HepG2 (cell line): ENCODE data around the gene RIPK3. TPM values are rescaled to one million over a fixed set of nuclear protein-coding genes. Genes with fewer than 3 reads are reported as not detected.
A peak's percentile ranks its signal among the peaks of the same experiment; 100 is the strongest.

Source experiments
- ARHGAP35 ChIP-seq: sonication (generic); formaldehyde crosslinking; IDR thresholded peaks from 2 replicates; pipeline ENCODE4 v1.9.0; 2022; ENCODE audit warnings: mild to moderate bottlenecking, inconsistent platforms, moderate library complexity, missing genetic modification reagents, borderline replicate concordance
- ARNT ChIP-seq: fragments of 450-650 bp; IDR thresholded peaks from 2 replicates; pipeline ENCODE4 v1.6.1; 2017
- FLYWCH1 ChIP-seq: sonication (generic); formaldehyde crosslinking; IDR thresholded peaks from 2 replicates; pipeline ENCODE4 v1.8.1; 2023; ENCODE audit warnings: mild to moderate bottlenecking, missing genetic modification reagents
- KDM3A ChIP-seq: IDR thresholded peaks from 2 replicates; pipeline ENCODE4 v1.6.1; 2018; ENCODE audit warnings: low read depth, missing compliant biosample characterization
- KDM6A ChIP-seq: IDR thresholded peaks from 2 replicates; pipeline ENCODE4 v1.6.1; 2016; ENCODE audit warnings: low read depth
- ZBTB44 ChIP-seq: sonication (generic); formaldehyde crosslinking; IDR thresholded peaks from 2 replicates; pipeline ENCODE4 v1.4.0; 2020; ENCODE audit warnings: missing genetic modification reagents
- ZNF224 ChIP-seq: sonication (generic); formaldehyde crosslinking; IDR thresholded peaks from 2 replicates; pipeline ENCODE4 v1.5.0; 2020; ENCODE audit warnings: mild to moderate bottlenecking, missing genetic modification reagents
- ZNF232 ChIP-seq: sonication (generic); formaldehyde crosslinking; IDR thresholded peaks from 2 replicates; pipeline ENCODE4 v1.4.0; 2020; ENCODE audit warnings: missing genetic modification reagents, borderline replicate concordance
- ZNF432 ChIP-seq: sonication (generic); formaldehyde crosslinking; IDR thresholded peaks from 2 replicates; pipeline ENCODE4 v1.5.0; 2020; ENCODE audit warnings: missing genetic modification reagents, mild to moderate bottlenecking, borderline replicate concordance
- ZNF713 ChIP-seq: sonication (generic); formaldehyde crosslinking; IDR thresholded peaks from 2 replicates; pipeline ENCODE4 v1.4.0; 2020; ENCODE audit warnings: mild to moderate bottlenecking, missing genetic modification reagents
- ZSCAN9 ChIP-seq: IDR thresholded peaks from 2 replicates; pipeline ENCODE4 v1.6.1; 2016; ENCODE audit warnings: borderline replicate concordance
- polyA plus RNA-seq, 8 experiments: library from polyadenylated mRNA; depleted of rRNA in 3 of 8; stranded (reverse) in 7 of 8; unstranded in 1 of 8; fragments of >200 nt; fragmentation: Illumina TruSeq in 4 of 8; extraction: Trizol in 4 of 8; gene quantifications; 2 replicates each; pipeline versions ENCODE4 v1.2.1 to v1.2.3, GENCODE V29; 2011 to 2016; ENCODE audit warnings: low read depth in 4 of 8, missing spikeins in 1 of 8, mixed read lengths in 1 of 8; ENCODE audit not compliant: insufficient read depth in 1 of 8
- total RNA-seq, 5 experiments: library from RNA; depleted of rRNA; stranded (reverse); fragments of >200 nt; fragmentation: Illumina TruSeq; extraction: Trizol; gene quantifications; 2 replicates each; pipeline ENCODE4 v1.2.3, GENCODE V29; 2016; ENCODE audit warnings: low read depth in 1 of 5
- TF ChIP-seq, protein P1 (sequence below): sonication (generic); formaldehyde crosslinking; IDR thresholded peaks from 2 replicates; pipeline ENCODE4 v1.9.0; 2021; ENCODE audit warnings: missing genetic modification reagents, mild to moderate bottlenecking, borderline replicate concordance
- TF ChIP-seq, protein P2 (sequence below): sonication (generic); formaldehyde crosslinking; IDR thresholded peaks from 2 replicates; pipeline ENCODE4 v1.8.0; 2023; ENCODE audit warnings: mild to moderate bottlenecking, missing genetic modification reagents
- TF ChIP-seq, protein P3 (sequence below): sonication (generic); formaldehyde crosslinking; IDR thresholded peaks from 2 replicates; pipeline ENCODE4 v1.4.0; 2020; ENCODE audit warnings: missing genetic modification reagents
- TF ChIP-seq, protein P4 (sequence below): IDR thresholded peaks from 2 replicates; pipeline ENCODE4 v1.6.1; 2012; ENCODE audit warnings: low read length, improper control_type of control experiment
- TF ChIP-seq, protein P5 (sequence below): sonication (generic); formaldehyde crosslinking; IDR thresholded peaks from 2 replicates; pipeline ENCODE4 v1.8.1; 2023; ENCODE audit warnings: missing genetic modification reagents, inconsistent platforms, borderline replicate concordance

Gene RIPK3
- total and polyA plus RNA-seq, 2 of the 13 experiments (the other 11 are each of a cell fraction or from before 2014, with no cell fraction given) = not detected

DNA sequence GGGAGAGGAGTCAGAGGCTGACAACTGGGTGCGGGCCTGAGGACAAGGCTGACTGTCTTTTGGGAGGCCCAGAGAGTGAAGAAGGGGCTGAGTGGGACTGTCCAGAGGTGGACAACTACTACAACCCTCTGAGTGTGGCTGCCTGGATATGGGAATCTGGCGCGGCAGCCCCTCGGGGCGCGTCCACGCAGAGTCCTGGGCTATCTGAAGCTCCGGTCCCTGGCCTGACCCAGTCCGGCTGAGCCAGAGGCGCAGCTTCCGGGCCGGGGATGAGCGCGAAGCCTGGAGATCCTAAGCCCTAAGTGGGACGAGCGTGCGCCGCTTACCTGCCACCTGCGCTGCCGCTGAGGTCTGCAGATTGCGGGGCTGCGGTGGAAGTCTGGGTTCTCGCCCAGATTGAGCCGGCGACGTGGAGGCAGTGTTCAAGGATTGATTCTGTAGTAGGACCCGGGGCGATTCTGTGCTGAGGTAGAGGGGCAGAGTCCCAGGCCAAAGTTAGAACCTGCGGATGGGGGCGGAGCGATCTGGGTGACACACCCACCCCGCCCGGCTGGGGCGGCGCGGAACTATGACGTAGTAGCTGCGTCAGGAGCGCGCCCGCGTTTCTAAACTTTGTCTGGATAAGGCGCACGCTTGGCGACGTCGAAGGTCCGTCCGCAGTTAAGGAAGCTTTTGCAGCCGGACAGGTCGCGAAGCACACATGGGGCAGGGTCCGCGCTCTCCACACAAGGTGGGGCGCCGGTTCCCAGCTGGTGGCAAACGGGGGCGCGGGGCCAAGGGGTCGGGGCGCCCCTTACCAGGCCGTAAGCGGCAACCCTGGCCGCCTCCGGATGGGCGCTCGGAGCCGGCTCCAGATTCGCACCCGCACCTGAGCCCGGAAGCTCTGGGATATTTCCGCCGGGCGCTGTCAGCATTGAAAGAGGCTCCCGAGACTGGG lies 40.3 kb downstream of the RIPK3 start, which contains the start of the genes DHRS1 and NOP9 (continued):
- TF ChIP-seq, protein P1, sequence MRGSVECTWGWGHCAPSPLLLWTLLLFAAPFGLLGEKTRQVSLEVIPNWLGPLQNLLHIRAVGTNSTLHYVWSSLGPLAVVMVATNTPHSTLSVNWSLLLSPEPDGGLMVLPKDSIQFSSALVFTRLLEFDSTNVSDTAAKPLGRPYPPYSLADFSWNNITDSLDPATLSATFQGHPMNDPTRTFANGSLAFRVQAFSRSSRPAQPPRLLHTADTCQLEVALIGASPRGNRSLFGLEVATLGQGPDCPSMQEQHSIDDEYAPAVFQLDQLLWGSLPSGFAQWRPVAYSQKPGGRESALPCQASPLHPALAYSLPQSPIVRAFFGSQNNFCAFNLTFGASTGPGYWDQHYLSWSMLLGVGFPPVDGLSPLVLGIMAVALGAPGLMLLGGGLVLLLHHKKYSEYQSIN (CRISPR knock-in tag) = no peak
- TF ChIP-seq KDM3A (CRISPR knock-in tag) = peak; percentile 83
- no peak for TF ChIP-seq ZNF432
- TF ChIP-seq ZNF224 (CRISPR knock-in tag) = peak; percentile 94
- no peak for TF ChIP-seq ARNT
- no peak for TF ChIP-seq ZNF713 (CRISPR knock-in tag)
- TF ChIP-seq ZNF232 = peak; percentile 93; the same call in 1 of the 2 replicates
- no peak for TF ChIP-seq ZBTB44
- TF ChIP-seq, protein P2, sequence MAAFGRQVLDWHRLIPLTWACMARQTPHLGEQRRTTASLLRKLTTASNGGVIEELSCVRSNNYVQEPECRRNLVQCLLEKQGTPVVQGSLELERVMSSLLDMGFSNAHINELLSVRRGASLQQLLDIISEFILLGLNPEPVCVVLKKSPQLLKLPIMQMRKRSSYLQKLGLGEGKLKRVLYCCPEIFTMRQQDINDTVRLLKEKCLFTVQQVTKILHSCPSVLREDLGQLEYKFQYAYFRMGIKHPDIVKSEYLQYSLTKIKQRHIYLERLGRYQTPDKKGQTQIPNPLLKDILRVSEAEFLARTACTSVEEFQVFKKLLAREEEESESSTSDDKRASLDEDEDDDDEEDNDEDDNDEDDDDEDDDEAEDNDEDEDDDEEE (CRISPR knock-in tag) = peak; percentile 80; the same call in 1 of the 2 replicates
- no peak for TF ChIP-seq FLYWCH1 (CRISPR knock-in tag)
- TF ChIP-seq ARHGAP35 (CRISPR knock-in tag) = peak; percentile 99
- TF ChIP-seq, protein P3, sequence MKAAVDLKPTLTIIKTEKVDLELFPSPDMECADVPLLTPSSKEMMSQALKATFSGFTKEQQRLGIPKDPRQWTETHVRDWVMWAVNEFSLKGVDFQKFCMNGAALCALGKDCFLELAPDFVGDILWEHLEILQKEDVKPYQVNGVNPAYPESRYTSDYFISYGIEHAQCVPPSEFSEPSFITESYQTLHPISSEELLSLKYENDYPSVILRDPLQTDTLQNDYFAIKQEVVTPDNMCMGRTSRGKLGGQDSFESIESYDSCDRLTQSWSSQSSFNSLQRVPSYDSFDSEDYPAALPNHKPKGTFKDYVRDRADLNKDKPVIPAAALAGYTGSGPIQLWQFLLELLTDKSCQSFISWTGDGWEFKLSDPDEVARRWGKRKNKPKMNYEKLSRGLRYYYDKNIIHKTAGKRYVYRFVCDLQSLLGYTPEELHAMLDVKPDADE = peak; percentile 97
- TF ChIP-seq, protein P4, sequence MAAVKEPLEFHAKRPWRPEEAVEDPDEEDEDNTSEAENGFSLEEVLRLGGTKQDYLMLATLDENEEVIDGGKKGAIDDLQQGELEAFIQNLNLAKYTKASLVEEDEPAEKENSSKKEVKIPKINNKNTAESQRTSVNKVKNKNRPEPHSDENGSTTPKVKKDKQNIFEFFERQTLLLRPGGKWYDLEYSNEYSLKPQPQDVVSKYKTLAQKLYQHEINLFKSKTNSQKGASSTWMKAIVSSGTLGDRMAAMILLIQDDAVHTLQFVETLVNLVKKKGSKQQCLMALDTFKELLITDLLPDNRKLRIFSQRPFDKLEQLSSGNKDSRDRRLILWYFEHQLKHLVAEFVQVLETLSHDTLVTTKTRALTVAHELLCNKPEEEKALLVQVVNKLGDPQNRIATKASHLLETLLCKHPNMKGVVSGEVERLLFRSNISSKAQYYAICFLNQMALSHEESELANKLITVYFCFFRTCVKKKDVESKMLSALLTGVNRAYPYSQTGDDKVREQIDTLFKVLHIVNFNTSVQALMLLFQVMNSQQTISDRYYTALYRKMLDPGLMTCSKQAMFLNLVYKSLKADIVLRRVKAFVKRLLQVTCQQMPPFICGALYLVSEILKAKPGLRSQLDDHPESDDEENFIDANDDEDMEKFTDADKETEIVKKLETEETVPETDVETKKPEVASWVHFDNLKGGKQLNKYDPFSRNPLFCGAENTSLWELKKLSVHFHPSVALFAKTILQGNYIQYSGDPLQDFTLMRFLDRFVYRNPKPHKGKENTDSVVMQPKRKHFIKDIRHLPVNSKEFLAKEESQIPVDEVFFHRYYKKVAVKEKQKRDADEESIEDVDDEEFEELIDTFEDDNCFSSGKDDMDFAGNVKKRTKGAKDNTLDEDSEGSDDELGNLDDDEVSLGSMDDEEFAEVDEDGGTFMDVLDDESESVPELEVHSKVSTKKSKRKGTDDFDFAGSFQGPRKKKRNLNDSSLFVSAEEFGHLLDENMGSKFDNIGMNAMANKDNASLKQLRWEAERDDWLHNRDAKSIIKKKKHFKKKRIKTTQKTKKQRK = no peak
- TF ChIP-seq, protein P5, sequence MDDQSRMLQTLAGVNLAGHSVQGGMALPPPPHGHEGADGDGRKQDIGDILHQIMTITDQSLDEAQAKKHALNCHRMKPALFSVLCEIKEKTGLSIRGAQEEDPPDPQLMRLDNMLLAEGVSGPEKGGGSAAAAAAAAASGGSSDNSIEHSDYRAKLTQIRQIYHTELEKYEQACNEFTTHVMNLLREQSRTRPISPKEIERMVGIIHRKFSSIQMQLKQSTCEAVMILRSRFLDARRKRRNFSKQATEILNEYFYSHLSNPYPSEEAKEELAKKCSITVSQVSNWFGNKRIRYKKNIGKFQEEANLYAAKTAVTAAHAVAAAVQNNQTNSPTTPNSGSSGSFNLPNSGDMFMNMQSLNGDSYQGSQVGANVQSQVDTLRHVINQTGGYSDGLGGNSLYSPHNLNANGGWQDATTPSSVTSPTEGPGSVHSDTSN (CRISPR knock-in tag) = peak; percentile 93; the same call in 1 of the 2 replicates
- no peak; the same call in 1 of the 2 replicates for TF ChIP-seq ZSCAN9 (CRISPR knock-in tag)
- TF ChIP-seq KDM6A (CRISPR knock-in tag) = 0 out of 2 replicates have a peak, but pooled peaks have one; percentile 11
